GM18867 (cell line): ENCODE measurements around the gene EXOG.
A peak's percentile ranks its signal among the peaks of the same experiment; 100 is the strongest.

Experiments used
- ATAC-seq: cut with Tn5 transposase; IDR thresholded peaks from one replicate; pipeline ENCODE4 v1.9.1; 2021; ENCODE audit warnings: mild to moderate bottlenecking, moderate library complexity; ENCODE audit not compliant: unreplicated experiment

Gene EXOG

DNA sequence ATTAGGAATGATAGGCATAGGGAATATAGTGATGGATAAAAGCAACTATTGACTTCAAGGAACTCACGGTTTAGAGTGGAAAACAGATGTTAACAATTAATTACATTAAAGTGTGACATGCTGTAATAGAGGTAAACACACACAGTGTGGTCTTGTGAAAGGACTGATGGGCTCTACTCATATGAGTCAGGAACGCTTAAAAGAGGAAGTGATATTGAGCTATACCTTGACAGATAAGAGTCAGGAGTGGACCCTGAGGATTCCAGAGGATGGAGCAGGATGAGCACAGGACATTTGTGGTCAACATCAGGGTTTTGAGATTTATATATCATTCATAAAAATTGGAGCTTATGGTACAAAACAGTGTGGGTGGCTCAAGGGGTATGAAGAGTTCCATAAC is 11.0 kb downstream of the EXOG start:
- ATAC-seq: peak; percentile 94

DNA sequence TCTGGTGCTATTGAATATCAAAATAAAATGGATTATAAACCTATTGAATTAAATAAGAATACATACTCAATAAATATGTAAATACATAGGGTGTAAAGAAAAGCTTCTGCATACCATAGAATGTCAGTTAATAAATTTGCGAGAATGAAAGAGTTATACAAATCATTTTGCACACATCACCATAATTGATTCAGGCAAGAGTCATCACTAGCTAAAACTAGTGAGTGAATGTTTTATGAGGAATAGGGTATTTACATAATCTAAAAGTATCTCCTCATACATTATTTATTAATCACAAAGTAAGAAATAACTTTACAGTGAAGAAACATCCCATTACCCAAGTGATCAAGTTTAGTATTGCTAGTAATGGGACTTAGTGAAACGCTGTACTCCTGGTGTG is 13.6 kb downstream of the EXOG start:
- ATAC-seq: no peak

DNA sequence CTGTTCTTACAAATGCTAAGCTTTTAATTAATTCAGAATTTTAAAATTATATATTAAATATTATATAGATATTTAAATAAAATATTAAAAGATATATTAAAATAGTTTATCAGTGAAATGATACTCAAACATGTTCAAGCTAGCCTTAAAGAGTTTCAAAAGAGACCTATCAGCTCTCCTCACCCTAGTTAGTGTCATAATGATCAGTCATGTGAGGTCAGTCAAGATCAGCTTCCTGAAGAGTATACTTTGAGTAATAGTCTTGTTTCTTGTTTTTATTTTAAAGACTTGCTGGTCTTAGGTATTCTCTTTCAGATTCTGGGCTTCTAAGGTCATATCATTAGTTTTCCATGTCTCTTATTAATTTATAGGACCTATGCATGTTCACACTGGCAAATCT is 14.5 kb downstream of the EXOG start:
- no peak for ATAC-seq

DNA sequence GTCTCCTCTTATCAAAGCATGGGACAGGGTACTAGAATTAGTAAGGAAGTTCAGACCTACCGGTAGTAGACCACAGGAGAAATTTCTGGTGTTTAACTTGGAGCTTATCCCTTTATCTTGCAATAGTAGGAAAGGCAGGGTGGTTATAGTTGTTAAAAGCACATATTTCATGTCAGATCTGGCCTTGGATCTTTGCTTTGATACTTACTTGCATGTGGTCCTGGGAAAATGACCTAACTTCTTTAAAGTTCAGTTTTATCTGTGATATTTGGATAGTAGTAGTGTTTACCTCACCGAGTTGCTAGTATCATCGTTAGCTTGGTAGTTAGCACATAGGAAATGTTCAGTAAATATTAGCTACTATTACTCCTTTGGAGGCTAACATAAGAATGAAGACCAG is 15.4 kb downstream of the EXOG start:
- no peak for ATAC-seq

DNA sequence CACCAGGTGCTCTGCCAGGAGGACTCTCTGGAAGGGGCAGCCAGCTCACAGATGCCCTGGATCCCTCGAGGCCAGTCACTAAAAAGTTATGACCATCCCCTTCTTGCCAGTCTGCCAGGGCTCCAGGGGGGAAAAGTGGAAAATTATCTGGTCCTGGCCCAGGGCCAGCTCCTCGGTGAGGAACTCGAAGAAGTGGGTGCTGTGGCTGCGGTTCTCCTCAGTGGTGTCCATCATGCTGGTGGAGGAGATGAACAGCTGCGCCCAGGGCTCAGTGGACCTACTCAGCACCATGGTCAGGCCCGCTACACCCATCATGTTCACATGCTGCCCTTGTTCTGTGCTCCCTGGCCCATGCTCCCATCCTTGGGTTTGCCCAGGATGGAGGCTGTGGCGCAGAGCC is 19.2 kb downstream of the EXOG start:
- ATAC-seq: no peak

DNA sequence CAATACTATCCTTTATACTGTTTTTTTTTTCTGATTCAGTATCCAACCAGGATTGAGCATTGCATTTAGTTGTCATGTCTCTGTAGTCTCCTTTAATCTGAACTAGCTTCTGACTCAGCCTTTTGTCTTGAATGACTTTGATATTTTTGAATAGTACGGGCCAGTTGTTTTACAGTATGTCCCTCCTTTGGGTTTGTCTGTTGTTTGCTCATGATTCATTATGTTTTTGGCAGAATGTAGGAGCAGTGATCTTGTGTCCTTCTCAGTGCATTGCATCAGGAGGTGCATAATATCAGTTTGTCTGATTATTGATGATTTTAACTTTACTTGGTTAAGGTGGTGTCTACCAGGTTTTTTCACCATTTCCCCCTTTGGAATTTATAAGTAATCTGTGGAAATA is 20.5 kb downstream of the EXOG start:
- ATAC-seq: no peak

DNA sequence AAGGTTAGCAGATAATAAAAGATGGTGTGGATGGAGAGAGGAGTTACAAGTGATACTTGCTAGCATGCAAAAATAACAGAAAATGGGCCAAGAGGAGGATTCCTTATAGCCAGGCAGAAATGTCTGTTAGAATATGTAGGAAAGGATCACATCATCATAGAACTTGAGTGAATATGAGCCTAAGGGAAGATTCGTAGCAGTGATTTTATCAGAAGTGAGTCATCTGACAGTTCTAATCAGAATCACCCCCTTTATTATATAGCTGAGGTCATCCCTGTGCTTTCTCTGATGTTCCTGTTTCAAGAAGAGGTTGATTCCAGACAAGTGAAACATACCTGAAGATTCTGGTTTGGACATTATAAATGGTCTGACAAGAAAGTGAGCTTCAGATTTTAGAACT is 22.9 kb downstream of the EXOG start:
- ATAC-seq: no peak

DNA sequence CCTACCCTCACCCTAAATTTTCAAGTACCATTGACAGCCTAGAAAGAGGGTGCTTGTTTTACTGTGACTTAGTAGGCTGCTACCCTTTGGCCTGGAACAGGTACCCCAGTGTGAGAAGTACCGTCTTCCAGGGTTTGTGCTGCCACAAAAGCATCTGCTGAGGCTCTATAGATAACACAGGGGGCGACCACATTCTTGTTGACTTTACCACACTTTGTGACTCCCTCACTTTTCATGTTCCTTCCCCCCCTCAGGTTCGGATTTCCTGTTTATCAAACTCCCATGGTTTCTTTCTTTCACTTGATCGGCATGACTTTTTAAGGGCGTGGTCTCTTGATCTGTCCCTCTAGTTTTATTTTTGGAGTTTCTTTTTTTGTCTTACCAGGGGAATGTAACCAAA is 23.5 kb downstream of the EXOG start:
- no peak for ATAC-seq

DNA sequence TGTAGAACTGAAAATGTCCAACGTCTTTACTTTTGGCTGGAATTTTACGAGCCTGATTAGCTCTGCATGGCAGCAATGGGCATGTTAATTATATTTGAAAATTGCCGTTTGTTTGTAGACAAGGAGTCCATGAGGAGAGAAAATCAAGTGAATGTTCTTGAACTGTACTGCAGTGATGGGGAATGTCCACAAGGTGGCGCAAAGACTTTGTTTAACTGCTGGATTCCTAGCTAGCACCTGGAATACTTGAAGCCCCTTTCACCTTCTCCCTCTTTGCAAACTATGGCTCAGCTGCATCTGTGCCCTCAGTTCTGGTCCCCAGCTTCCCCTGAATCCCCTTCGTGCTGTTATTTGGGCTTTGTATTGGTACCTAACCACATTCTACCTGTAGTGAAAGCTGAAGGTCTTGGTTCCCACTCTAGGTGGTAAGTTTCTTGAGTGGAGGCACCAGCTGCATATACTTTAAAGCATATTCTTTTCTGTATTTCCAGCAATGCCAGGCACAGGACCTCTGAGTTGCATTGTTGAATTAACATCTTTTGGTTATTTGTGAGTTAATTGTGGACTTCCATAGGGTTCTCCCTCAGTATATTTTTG is 25.3 kb downstream of the EXOG start:
- peak; percentile 53 for ATAC-seq

DNA sequence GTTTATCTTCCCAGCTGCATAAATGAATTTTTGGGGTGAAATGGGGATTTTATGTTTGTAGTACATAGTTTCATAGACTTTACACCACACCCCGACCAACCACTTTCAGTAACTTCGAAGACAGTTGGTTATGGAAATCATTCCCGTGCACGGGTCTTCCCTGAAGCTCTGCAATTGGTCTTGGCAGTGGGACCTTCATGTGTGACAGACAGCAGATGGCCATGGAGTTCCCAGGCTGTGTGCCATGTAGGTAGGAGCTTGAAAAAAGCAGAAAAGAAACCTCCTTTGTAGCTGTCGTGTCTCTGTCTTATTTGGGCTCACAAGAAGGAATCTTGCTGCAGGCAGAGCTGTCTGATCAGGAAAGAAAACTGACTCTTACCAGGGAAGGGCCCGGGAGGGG is 25.9 kb downstream of the EXOG start:
- ATAC-seq: no peak

DNA sequence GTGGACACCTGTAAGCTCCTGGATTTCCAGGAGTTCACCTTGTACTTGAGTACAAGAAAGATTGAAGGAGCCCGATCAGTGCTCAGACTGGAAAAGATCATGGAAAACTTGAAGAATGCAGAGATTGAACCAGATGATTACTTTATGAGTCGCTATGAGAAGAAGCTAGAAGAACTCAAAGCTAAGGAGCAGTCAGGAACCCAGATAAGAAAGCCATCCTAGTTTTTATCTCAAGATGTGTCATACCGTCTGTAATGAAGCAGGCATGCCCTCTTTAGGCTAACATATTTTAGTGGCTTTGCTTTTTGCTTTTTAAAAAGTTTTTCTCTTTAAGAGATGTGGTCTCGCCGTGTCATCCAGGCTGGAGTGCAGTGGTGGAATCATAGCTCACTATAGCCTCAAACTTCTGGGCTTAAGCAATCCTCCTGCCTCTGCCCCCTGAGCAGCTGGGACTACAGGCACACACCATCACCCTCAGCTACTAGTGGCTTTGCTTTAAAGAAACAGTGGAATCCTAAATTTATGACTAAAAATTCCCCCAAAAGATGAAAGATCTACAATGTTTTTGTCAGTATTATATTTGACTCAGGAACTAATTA is 28.1 kb downstream of the EXOG start:
- no peak for ATAC-seq

DNA sequence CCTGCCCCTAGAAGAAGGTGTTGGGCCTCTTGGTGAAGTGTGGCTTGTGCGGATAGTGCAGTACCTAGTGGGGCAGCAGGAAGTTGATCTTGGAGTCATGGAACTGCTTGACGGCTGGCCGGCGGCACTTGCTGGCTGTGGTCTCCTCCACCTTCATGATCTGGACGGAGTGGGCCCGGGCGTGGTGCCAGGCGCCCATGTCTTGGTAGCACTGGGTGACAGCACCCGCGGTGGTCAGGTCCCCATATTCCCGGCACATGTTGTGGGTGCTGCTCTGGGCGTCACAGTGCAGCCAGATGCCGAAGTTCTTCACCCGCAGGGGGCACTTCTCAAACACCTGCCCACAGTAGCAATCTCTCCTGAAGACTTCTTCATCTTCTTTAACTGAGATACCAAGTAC is 30.7 kb downstream of the EXOG start:
- no peak for ATAC-seq

DNA sequence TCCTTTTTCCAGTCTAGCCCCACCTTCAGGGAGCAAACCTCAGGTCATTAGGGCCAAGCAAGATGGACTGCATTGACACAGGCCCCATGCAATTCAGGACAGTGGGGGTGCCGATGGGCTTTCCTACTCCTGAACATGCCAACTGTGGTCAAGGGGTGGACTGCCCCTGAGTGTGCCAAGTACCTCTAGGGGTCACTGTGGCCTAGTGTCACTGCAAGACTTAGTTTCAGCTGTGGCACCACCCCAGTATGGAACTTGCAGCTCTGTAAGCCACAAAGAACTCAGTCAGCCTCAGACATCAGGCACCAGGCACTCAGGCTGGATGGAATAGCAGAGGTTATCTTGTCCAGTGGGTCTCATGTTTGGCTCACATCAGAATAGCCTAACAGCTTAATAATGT is 32.3 kb downstream of the EXOG start:
- ATAC-seq: no peak

DNA sequence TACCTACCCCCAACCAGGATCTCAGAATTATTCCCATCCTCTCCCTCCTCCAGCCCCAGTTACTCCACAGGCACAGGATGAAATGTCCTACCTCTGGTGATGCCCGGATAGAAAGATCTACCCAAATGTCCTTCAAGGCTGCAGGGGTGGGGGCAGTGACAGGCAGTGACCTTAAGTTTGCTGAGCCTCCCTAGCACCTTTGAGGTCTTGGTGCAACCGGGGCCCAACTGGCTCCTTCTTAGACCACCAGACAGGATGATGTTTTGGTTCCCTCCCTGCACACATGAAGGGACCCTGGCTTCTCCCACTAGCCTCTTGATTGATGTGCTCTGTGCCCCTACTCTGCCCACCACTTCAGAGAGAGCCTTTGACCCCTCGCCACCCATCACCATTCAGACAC is 36.4 kb downstream of the EXOG start:
- no peak for ATAC-seq

DNA sequence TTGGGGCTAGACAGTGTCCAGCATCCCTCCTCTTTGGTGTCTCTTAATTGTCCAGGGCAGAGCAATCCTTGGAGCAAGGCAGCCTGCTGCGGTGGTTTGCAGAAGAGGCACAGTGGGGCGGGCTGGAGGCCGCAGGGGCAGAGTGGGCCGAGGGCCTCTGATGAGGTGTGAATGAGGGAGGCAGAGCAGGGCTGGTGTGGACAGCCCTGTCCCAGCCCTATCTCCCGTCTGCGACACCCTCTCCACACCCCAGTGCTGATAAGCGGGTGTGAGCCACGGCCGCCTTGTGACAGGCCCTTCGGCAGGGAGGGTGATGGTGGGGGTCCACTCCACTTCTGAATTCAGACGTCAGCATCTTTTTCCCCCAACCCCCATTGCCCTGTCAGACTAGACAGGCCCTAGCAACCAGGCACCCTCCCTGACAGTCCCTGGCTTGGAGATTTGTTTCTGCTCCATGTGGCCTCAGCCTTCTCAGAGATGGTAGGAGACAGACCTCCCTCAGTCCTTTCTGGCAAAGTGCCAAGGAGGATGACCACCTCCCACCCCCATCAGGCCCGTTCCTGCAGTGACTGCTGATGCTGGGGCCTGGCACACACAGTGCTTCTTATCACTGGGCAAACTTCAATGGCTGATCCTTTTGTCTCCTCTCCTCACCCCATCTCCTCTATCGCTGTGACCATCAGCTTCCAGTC is 37.3 kb downstream of the EXOG start:
- ATAC-seq: no peak

DNA sequence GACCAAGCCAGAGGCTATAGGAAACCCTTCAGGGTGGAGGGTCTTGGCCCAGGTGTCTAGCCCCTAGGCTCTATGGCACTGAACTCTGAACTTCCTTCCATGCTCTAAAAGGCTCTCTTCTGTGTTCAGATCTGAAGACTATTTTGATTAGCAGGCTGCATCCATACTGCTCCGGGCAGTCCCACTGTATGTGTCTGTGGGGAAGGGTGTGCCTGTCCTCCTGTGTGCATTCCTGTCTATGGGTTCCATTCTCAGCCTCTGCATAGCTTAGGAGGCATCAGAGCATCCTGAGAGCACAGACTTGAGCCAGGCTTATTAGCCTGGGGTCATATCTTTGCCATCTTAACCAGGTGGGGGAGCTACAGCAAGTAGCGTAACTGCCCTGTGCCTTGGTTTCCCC is 38.0 kb downstream of the EXOG start:
- no peak for ATAC-seq

DNA sequence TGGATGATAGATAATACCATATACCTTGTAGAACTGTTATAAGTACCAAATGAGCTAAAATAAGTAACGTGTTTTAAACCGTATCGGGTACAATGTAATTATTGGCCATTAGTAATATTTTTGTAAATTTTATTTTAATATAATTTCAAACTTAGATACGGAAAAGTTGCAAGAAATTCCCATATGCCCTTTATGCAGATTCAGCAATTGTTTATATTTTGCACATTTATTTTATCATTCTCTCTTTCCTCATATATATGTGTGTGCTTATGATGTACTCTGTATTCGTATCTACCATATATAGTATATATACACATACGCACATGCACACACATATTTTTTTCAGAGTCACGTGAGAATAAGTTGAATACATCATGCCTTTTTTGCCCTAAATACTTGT is 38.5 kb downstream of the EXOG start:
- no peak for ATAC-seq

DNA sequence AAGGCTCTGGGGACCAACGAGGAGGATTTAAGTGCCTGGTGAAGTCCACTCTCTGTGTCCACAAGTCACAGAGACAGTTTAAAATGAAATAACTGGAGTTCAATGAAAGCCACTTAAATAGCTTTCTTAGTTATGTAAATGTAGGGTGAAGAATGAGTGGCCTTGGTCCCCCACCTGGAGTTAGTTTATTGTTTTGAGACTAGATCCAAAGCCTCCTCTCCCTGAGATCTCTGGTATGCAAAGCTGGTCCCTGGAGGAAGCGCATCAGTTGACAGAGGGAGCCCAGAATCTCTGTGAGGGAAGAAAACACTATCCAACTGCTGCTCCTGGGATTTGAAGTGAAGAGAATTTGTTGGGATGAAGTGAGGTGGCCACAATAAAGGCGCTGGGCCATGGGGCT is 40.5 kb downstream of the EXOG start:
- no peak for ATAC-seq

DNA sequence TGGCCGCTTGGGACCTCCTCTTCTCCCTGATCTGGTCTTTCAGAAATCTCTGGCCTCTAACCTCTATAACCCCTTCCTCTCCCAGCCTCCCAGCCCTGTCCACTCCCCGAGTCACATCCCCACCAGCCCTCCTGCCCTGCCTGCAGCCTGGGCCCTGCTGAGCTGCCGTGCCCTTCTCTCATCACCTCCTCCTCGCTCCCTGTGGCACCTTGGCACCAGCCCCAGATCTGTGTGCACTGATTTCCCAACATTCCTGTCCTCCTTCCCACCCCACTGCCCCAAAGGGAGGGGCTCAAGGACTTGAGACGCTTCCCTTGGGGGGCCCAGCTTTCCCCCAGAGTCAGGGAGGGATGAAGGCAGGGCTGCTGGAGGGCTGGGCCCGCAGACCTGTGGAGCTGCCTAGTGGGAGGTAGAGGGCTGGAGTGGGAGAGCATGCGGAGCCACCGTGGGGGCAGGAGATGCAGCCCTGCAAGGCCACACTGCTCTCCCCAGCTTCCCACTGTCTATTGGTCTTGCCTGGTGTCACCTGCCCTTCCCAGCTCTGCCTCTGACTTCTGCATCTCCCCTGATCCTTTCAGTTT is 42.7 kb downstream of the EXOG start:
- ATAC-seq: no peak

DNA sequence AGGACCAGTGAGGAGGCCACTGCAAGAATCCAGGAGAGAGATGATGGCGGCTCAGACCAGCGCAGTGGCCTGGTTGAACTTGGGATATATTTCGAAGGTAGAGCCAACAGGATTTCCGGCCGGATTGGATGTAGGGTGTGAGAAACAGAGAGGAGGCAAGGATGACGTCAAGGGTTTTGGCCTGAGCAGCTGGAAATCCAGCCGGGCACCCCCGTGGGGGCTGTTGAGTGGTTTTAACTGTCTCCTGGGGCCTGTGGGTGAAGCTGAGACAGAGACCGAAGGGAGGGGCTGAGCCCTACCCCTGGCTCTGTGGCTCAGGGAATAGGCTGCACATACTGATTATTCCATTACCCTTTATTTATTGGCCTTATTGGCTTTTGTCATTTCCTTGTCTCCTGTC is 45.7 kb downstream of the EXOG start:
- ATAC-seq: no peak

DNA sequence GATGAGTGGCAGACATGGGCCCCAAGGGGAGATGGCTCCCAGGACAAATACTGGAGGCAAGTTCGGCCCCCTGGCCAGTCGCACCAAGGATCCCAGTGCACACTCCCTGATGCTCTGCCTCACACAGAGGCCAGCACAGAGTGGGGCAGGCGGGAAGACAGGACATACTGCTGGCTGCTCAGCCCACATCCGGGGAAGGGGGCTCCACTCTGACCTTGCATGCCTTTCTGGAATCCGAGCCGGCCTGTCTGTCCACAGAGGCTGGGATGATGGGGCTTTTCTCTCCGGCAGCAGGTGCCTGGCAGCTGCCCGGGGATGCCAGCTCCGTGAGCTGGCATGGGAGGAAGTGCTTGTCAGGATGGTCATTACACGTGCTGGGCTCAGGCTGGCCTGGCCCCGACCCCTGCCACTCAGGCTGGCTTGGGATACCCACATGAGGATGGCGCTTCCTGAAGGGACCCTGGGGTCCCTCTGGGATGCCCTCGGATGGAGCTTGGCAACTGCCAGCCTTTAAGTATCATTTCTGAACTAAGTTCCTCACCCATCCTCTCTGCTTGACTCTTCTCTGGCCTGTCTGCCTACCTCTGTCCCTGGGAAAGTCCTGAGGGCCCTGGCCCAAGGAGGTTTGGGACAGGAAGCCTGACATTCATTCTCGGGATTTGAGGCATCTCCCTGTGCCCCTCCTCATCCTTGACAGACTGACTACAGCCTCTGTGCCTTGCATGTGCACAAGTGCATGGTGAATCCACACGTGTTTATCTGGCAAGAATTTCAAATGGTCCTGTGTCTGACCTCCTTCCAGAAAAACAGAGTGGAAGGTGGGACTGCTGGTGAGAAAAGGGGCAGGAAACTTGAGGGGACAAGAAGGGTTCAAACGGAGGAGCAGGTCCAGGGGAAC is 46.5 kb downstream of the EXOG start:
- ATAC-seq: no peak
